PC-3 (cell line): ENCODE measurements around the gene DPH2. TPM values are rescaled to one million over a fixed set of nuclear protein-coding genes. Genes with fewer than 3 reads are reported as not detected.

Source experiments
- ATAC-seq: fragments of 200-7000 bp; cut with Tn5 transposase; 2 replicates; pipeline ENCODE4 v1.9.1; 2020; ENCODE audit warnings: mild to moderate bottlenecking, moderate library complexity
- BruUV-seq: library from RNA; stranded (reverse); fragments of 400-500 nt; replicated peaks from 2 replicates; lab custom pipeline; 2021; lab: Mats Ljungman, UMichigan
- CTCF ChIA-PET: fragments of 300-600 bp; sonication (Branson Sonifier 250); formaldehyde crosslinking; loops from one replicate; lab custom pipeline; 2022; ENCODE audit warnings: antibody characterized with exemption; lab: Charles Lee
- POLR2A ChIA-PET: fragments of 300-600 bp; sonication (Branson Sonifier 250); formaldehyde crosslinking; loops from one replicate; lab custom pipeline; 2022; ENCODE audit warnings: antibody characterized with exemption; ENCODE audit not compliant: unreplicated experiment; lab: Charles Lee
- DNase-seq: peaks from one replicate; pipeline ENCODE4 v3.0.0-alpha.2; 2015
- H2AFZ ChIP-seq: fragments of 300-600 bp; sonication (generic); 2 replicates; pipeline ENCODE4 v1.6.0; 2016; ENCODE audit warnings: antibody characterized with exemption, low read length
- H3F3A ChIP-seq: fragments of 300-600 bp; sonication (generic); one replicate; pipeline ENCODE4 v1.6.0; 2017; ENCODE audit warnings: antibody characterized with exemption, low read length, control low read depth, mild to moderate bottlenecking; ENCODE audit not compliant: unreplicated experiment
- H3K27ac ChIP-seq: fragments of 300-600 bp; sonication (generic); 2 replicates; pipeline ENCODE4 v1.5.1; 2016; ENCODE audit warnings: mild to moderate bottlenecking, low read length
- H3K27me3 ChIP-seq: fragments of 300-600 bp; sonication (generic); 2 replicates; pipeline ENCODE4 v1.6.1; 2016; ENCODE audit warnings: low read length, mixed read lengths
- H3K36me3 ChIP-seq: fragments of 300-600 bp; sonication (generic); 2 replicates; pipeline ENCODE4 v1.6.1; 2016; ENCODE audit warnings: low read depth, mixed run types, low read length, mixed read lengths
- H3K4me1 ChIP-seq: fragments of 300-600 bp; sonication (generic); 2 replicates; pipeline ENCODE4 v1.5.1; 2016; ENCODE audit warnings: low read length; ENCODE audit not compliant: insufficient read depth
- H3K4me2 ChIP-seq: fragments of 300-600 bp; sonication (generic); 2 replicates; pipeline ENCODE4 v1.6.0; 2016; ENCODE audit warnings: low read length
- H3K4me3 ChIP-seq: fragments of 300-600 bp; sonication (generic); 2 replicates; pipeline ENCODE4 v1.5.1; 2016; ENCODE audit warnings: mild to moderate bottlenecking, low read length, mixed read lengths
- H3K79me2 ChIP-seq: fragments of 300-600 bp; sonication (generic); 2 replicates; pipeline ENCODE4 v1.6.1; 2017; ENCODE audit warnings: low read length, mixed read lengths
- H3K9ac ChIP-seq: fragments of 300-600 bp; sonication (generic); 2 replicates; pipeline ENCODE4 v1.6.0; 2016; ENCODE audit warnings: mild to moderate bottlenecking, low read length
- H3K9me2 ChIP-seq: fragments of 300-600 bp; sonication (generic); replicated peaks from 2 replicates; pipeline ENCODE4 v1.6.1; 2016; ENCODE audit warnings: mixed run types, low read length, mixed read lengths
- H3K9me3 ChIP-seq: fragments of 300-600 bp; sonication (generic); 2 replicates; pipeline ENCODE4 v1.6.1; 2016; ENCODE audit warnings: low read length, mixed read lengths
- H4K20me1 ChIP-seq: fragments of 300-600 bp; sonication (generic); 2 replicates; pipeline ENCODE4 v1.6.1; 2016; ENCODE audit warnings: low read length, mixed read lengths
- CTCF ChIP-seq: fragments of 300-600 bp; sonication (generic); conservative IDR thresholded peaks from 2 replicates; pipeline ENCODE4 v1.5.1; 2017; ENCODE audit warnings: antibody characterized with exemption, low read depth, mild to moderate bottlenecking, low read length
- EZH2 ChIP-seq: fragments of 300-600 bp; sonication (generic); IDR thresholded peaks from one replicate; pipeline ENCODE4 v1.6.1; 2017; ENCODE audit warnings: antibody characterized with exemption, mild to moderate bottlenecking, low read length; ENCODE audit not compliant: unreplicated experiment
- EZH2phosphoT487 ChIP-seq: fragments of 300-600 bp; sonication (generic); IDR thresholded peaks from 2 replicates; pipeline ENCODE4 v1.6.1; 2018; ENCODE audit warnings: mild to moderate bottlenecking, antibody characterized with exemption, low read length, borderline replicate concordance
- intact Hi-C: fragments of 100-400 bp; cut with micrococcal nuclease; formaldehyde crosslinking; loops from 2 replicates; pipeline ENCODE4 v1.9.0; 2023
- total RNA-seq: library from RNA; depleted of rRNA; stranded (reverse); fragments of >200 nt; gene quantifications from 2 replicates; pipeline ENCODE4 v1.2.3, GENCODE V29; 2014

Gene DPH2
- total RNA-seq, 1 experiment from 2014 or later = 46.3 TPM

GRCh38 chr1:43945674-43946235, 24.1 kb upstream of the DPH2 start:
- ChIA-PET CTCF (interaction anchor here (1.1 to 2.2 kb wide), 3 partner anchors 10 to 183 kb away, joined by 7 to 9 read pairs (median 9); partner anchors contain the start of gene ARTN), POLR2A (interaction anchor here (0.5 kb wide), 2 partner anchors 125 to 296 kb away, joined by 3 to 4 read pairs; partner anchors contain the start of gene KDM4A)
- Histone ChIP-seq H3K4me1 (peaks cover 24% of the 10 kb centered on the region), H3K27me3 (no peaks in the 10 kb centered on the region), H3K4me3 (peak overlapping the region; percentile 99), H2AFZ (peak overlapping the region; percentile 86), H3K9me3 (no peaks in the 10 kb centered on the region), H3K27ac (peak overlapping the region; percentile 84; the same call in 1 of the 2 replicates), H3F3A (no peaks in the 10 kb centered on the region), H3K4me2 (peak overlapping the region; percentile 100), H3K9ac (peak overlapping the region; percentile 97), H3K36me3 (peaks cover 6% of the 10 kb centered on the region; the same call in 1 of the 2 replicates), H4K20me1 (no peaks in the 10 kb centered on the region), H3K9me2 (no peaks in the 10 kb centered on the region), H3K79me2 (peaks cover 53% of the 10 kb centered on the region)
- TF ChIP-seq EZH2 = no peak
- no peak for TF ChIP-seq EZH2phosphoT487
- no peak for TF ChIP-seq CTCF
- intact Hi-C loops = loop anchor here (2.0 to 5.0 kb wide), 2 partner anchors 23 to 238 kb away; partner anchors contain the start of gene ST3GAL3
- TSS peak; percentile 86 for BruUV-seq
- DNase-seq (no peak), ATAC-seq (no peak)

GRCh38 chr1:43946236-43947060, 23.4 kb upstream of the DPH2 start, which contains the start of gene IPO13:
IPO13 (plus strand) TSS chr1:43946950; CDS start chr1:43947601, 651 bp downstream.
- peaks cover 6% of the 10 kb centered on the region; the same call in 1 of the 2 replicates for H3K36me3 ChIP-seq
- peak within 1 kb of the TSS; percentile 84 for H3K27ac ChIP-seq
- H3K4me1 ChIP-seq = peaks cover 29% of the 10 kb centered on the region
- ChIA-PET POLR2A (interaction anchor here (0.5 kb wide), 1 partner anchor 125 kb away, joined by 4 read pairs; no protein-coding TSS in a partner anchor), CTCF (interaction anchor here (1.1 to 2.2 kb wide), 3 partner anchors 11 to 183 kb away, joined by 7 to 9 read pairs (median 9); partner anchors contain the start of gene ARTN)
- peak within 1 kb of the TSS; percentile 99 for H3K4me3 ChIP-seq
- DNase-seq (peak; percentile 96), ATAC-seq (peak; percentile 93)
- no peaks in the 10 kb centered on the region for H4K20me1 ChIP-seq
- H3K9ac ChIP-seq = peak within 1 kb of the TSS; percentile 97
- peaks cover 60% of the 10 kb centered on the region for H3K79me2 ChIP-seq
- peak within 1 kb of the TSS; percentile 86 for H2AFZ ChIP-seq
- no peaks in the 10 kb centered on the region for H3F3A ChIP-seq
- intact Hi-C loops = loop anchor here (2.0 to 5.0 kb wide), 2 partner anchors 22 to 239 kb away; partner anchors contain the start of gene ST3GAL3
- TF ChIP-seq EZH2 (no peak), CTCF (peak; percentile 79)
- no TSS peak for BruUV-seq
- H3K9me2 ChIP-seq = no peaks in the 10 kb centered on the region
- peak within 1 kb of the TSS; percentile 100 for H3K4me2 ChIP-seq
- H3K27me3 ChIP-seq = no peaks in the 10 kb centered on the region
- H3K9me3 ChIP-seq = no peaks in the 10 kb centered on the region
